ENCODE results near the gene SH3PXD2A.
"Not testable (repeated sequence)": the region's sequence is repeated elsewhere in the genome, so short reads cannot be mapped to it uniquely, and the experiment has no call there.

SH3PXD2A gene

GRCh38 chr10:103637927-103638557, 217.3 kb downstream of the SH3PXD2A start:
- no peak for TF ChIP-seq CTCF (conservative IDR thresholded peaks at IDR 0.05; ENCODE audit: control insufficient read depth, insufficient read depth, low read depth, low read length)
- peak; percentile 94 for DNase-seq (ENCODE audit: low read depth)
- H3K4me3 ChIP-seq (ENCODE audit: control insufficient read depth, low read depth, low read length) = no peak overlapping the region

- H3K4me3 ChIP-seq (ENCODE audit: control insufficient read depth, low read depth, low read length) = no peak overlapping the region
- peak; percentile 45 for DNase-seq (ENCODE audit: low read depth)
- TF ChIP-seq CTCF (conservative IDR thresholded peaks at IDR 0.05; ENCODE audit: control insufficient read depth, insufficient read depth, low read depth, low read length) = no peak
Measured at GRCh38 chr10:103637011-103637410, 218.4 kb downstream of the SH3PXD2A start.

GRCh38 chr10:103636492-103636891, 218.9 kb downstream of the SH3PXD2A start:
- DNase-seq (ENCODE audit: low read depth) = no peak
- TF ChIP-seq CTCF (conservative IDR thresholded peaks at IDR 0.05; ENCODE audit: control insufficient read depth, insufficient read depth, low read depth, low read length) = no peak
- H3K4me3 ChIP-seq (ENCODE audit: control insufficient read depth, low read depth, low read length) = no peak overlapping the region

GRCh38 chr10:103635580-103635979, 219.8 kb downstream of the SH3PXD2A start:
- no peak for TF ChIP-seq CTCF (conservative IDR thresholded peaks at IDR 0.05; ENCODE audit: control insufficient read depth, insufficient read depth, low read depth, low read length)
- no peak overlapping the region for H3K4me3 ChIP-seq (ENCODE audit: control insufficient read depth, low read depth, low read length)
- no peak for DNase-seq (ENCODE audit: low read depth)

- DNase-seq (ENCODE audit: low read depth) = no peak
- TF ChIP-seq CTCF (conservative IDR thresholded peaks at IDR 0.05; ENCODE audit: control insufficient read depth, insufficient read depth, low read depth, low read length) = no peak
- H3K4me3 ChIP-seq (ENCODE audit: control insufficient read depth, low read depth, low read length) = no peak overlapping the region
Measured at GRCh38 chr10:103633846-103634245, 221.5 kb downstream of the SH3PXD2A start.

GRCh38 chr10:103632871-103633270, 222.5 kb downstream of the SH3PXD2A start:
- DNase-seq (ENCODE audit: low read depth); H3K4me3 ChIP-seq (ENCODE audit: control insufficient read depth, low read depth, low read length): not testable (repeated sequence)

- no peak overlapping the region for H3K4me3 ChIP-seq (ENCODE audit: control insufficient read depth, low read depth, low read length)
- no peak for TF ChIP-seq CTCF (conservative IDR thresholded peaks at IDR 0.05; ENCODE audit: control insufficient read depth, insufficient read depth, low read depth, low read length)
Measured at GRCh38 chr10:103632247-103632642, 223.1 kb downstream of the SH3PXD2A start.

More at GRCh38 chr10:103632247-103632642, 223.1 kb downstream of the SH3PXD2A start:
- peak; percentile 45 for DNase-seq (ENCODE audit: low read depth)
